Suprapubic skin (tissue), 4 donors: ENCODE data around the gene KIAA0586.

Experiments
- EP300 ChIP-seq: sonication (generic); formaldehyde crosslinking; IDR thresholded peaks from one replicate; pipeline ENCODE4 v1.6.1; 2017; ENCODE audit warnings: antibody characterized with exemption
- POLR2A ChIP-seq, 2 donors: fragments of 450-650 bp; IDR thresholded peaks; one replicate each; pipeline ENCODE4 v1.6.1; 2017; ENCODE audit warnings: antibody characterized with exemption in 2 of 2, mild to moderate bottlenecking in 2 of 2, moderate library complexity in 2 of 2
- POLR2AphosphoS5 ChIP-seq, 3 donors: sonication (generic); formaldehyde crosslinking; IDR thresholded peaks; one replicate each; pipeline ENCODE4 v1.6.1; 2017; ENCODE audit warnings: antibody characterized with exemption in 3 of 3
- TF ChIP-seq, protein P1 (sequence below), 2 donors: fragments of 200-600 bp in 1 of 2; fragments of 450-650 bp in 1 of 2; sonication (generic) in 1 of 2; IDR thresholded peaks; one replicate each; pipeline ENCODE4 v1.5.1; 2016 to 2019; ENCODE audit warnings: antibody characterized with exemption in 2 of 2, mild to moderate bottlenecking in 1 of 2, moderate library complexity in 1 of 2

DNA sequence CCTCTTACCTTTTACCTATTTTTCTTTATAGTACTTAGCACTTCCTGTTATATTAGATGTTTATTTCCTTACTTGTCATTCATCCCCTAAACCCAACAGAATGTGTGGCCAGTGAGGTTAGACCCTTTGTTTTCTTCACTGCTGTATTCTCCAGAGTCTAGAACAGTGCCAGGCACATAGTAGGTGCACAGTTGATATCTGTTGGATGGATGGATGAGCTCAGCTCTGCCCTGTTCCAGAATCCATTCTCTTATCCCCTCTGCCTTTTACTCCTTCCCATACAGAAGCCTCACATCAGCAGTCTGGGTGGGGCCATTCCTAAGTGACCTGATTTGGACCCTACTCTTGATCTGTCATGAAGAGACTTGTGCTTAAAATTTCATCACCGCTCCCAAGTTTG, 115.7 kb downstream of the KIAA0586 start:
- no peak for TF ChIP-seq POLR2A (IDR thresholded peaks at IDR 0.05)
- TF ChIP-seq, protein P1, sequence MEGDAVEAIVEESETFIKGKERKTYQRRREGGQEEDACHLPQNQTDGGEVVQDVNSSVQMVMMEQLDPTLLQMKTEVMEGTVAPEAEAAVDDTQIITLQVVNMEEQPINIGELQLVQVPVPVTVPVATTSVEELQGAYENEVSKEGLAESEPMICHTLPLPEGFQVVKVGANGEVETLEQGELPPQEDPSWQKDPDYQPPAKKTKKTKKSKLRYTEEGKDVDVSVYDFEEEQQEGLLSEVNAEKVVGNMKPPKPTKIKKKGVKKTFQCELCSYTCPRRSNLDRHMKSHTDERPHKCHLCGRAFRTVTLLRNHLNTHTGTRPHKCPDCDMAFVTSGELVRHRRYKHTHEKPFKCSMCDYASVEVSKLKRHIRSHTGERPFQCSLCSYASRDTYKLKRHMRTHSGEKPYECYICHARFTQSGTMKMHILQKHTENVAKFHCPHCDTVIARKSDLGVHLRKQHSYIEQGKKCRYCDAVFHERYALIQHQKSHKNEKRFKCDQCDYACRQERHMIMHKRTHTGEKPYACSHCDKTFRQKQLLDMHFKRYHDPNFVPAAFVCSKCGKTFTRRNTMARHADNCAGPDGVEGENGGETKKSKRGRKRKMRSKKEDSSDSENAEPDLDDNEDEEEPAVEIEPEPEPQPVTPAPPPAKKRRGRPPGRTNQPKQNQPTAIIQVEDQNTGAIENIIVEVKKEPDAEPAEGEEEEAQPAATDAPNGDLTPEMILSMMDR (IDR thresholded peaks at IDR 0.05) = no peak
- TF ChIP-seq POLR2AphosphoS5 (IDR thresholded peaks at IDR 0.05) = no peak
- TF ChIP-seq EP300 = no peak
